ENCODE results near the gene GRIN3A.

- TF ChIP-seq, protein P1, sequence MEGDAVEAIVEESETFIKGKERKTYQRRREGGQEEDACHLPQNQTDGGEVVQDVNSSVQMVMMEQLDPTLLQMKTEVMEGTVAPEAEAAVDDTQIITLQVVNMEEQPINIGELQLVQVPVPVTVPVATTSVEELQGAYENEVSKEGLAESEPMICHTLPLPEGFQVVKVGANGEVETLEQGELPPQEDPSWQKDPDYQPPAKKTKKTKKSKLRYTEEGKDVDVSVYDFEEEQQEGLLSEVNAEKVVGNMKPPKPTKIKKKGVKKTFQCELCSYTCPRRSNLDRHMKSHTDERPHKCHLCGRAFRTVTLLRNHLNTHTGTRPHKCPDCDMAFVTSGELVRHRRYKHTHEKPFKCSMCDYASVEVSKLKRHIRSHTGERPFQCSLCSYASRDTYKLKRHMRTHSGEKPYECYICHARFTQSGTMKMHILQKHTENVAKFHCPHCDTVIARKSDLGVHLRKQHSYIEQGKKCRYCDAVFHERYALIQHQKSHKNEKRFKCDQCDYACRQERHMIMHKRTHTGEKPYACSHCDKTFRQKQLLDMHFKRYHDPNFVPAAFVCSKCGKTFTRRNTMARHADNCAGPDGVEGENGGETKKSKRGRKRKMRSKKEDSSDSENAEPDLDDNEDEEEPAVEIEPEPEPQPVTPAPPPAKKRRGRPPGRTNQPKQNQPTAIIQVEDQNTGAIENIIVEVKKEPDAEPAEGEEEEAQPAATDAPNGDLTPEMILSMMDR (IDR thresholded peaks at IDR 0.05), result no peak
- no peak for TF ChIP-seq POLR2A (IDR thresholded peaks at IDR 0.05)
- TF ChIP-seq EP300 (IDR thresholded peaks at IDR 0.05), result no peak
These were observed 103.6 kb downstream of the GRIN3A start for GRCh38 chr9:101634741-101635409.
